ENCODE measurements around the gene INS. TPM values are rescaled to one million over a fixed set of nuclear protein-coding genes. Genes with fewer than 3 reads are reported as not detected.

Gene INS
- total and polyA plus RNA-seq, 2 of the 8 experiments (the other 6 are each of a cell fraction or from before 2014, with no cell fraction given) = not detected

GRCh38 chr11:2159536-2160413, 1.2 kb downstream of the INS start:
- Histone ChIP-seq H2BK15ac (ENCODE audit: low read length) (no peak overlapping the region), H2AK5ac (ENCODE audit: low read depth, low read length) (no peak overlapping the region), H3K4ac (replicated peaks; ENCODE audit: insufficient read length, low read depth, low read length) (no peak overlapping the region), H3K27ac (ENCODE audit: low read depth, low read length) (no peak overlapping the region), H3K9me3 (ENCODE audit: insufficient read depth in 2 of 2, low read depth in 1 of 2, low read length in 1 of 2) (no peaks in the 10 kb centered on the region), H2BK5ac (ENCODE audit: low read depth, low read length) (no peak overlapping the region), H2BK20ac (ENCODE audit: low read length) (no peak overlapping the region), H2AFZ (ENCODE audit: low read length) (no peak overlapping the region), H3K4me3 (ENCODE audit: extremely low read depth in 1 of 4, insufficient read depth in 2 of 4, low read depth in 3 of 4, low read length in 4 of 4) (no peak overlapping the region), H4K5ac (ENCODE audit: insufficient read length, low read depth, low read length) (no peak overlapping the region), H3K23ac (ENCODE audit: insufficient read length) (no peak overlapping the region), H4K91ac (replicated peaks; ENCODE audit: insufficient read length, low read length) (peak overlapping the region; percentile 54), H3K79me2 (ENCODE audit: control insufficient read depth in 1 of 2, insufficient read depth in 2 of 2, low read length in 2 of 2) (no peaks in the 10 kb centered on the region), H4K8ac (ENCODE audit: extremely low read depth, insufficient read depth, low read length) (no peak overlapping the region), H3K4me1 (replicated peaks in 1 of 4; ENCODE audit: control insufficient read depth in 3 of 4, insufficient read depth in 4 of 4, low read length in 3 of 4) (peaks cover 0 to 2% (median 0%) of the 10 kb centered on the region in 4 experiments; a peak in 1 of 7 replicates), H3K27me3 (replicated peaks in 1 of 4; ENCODE audit: control insufficient read depth in 3 of 4, extremely low read depth in 1 of 4, insufficient read depth in 3 of 4, low read length in 3 of 4) (no peaks in the 10 kb centered on the region; a peak in 2 of 7 replicates), H2BK12ac (ENCODE audit: low read depth, low read length) (no peak overlapping the region), H3K9ac (replicated peaks in 1 of 4; ENCODE audit: extremely low read depth in 1 of 4, low read depth in 3 of 4, low read length in 3 of 4) (no peak overlapping the region), H3K36me3 (ENCODE audit: control insufficient read depth in 2 of 4, insufficient read depth in 4 of 4, low read length in 3 of 4) (no peaks in the 10 kb centered on the region), H3K14ac (ENCODE audit: insufficient read length) (no peak overlapping the region), H4K20me1 (replicated peaks in 1 of 2; ENCODE audit: control insufficient read depth in 1 of 2, insufficient read depth in 2 of 2, low read length in 2 of 2) (peaks cover 0 to 3% of the 10 kb centered on the region in 2 experiments), H3K79me1 (ENCODE audit: low read depth, low read length) (no peaks in the 10 kb centered on the region), H2BK120ac (replicated peaks; ENCODE audit: low read depth, low read length) (no peak overlapping the region), H3K23me2 (ENCODE audit: low read depth, low read length) (no peaks in the 10 kb centered on the region), H3K56ac (replicated peaks; ENCODE audit: insufficient read length, low read depth, low read length) (no peak overlapping the region), H3K4me2 (ENCODE audit: insufficient read depth in 1 of 2, low read depth in 2 of 2, low read length in 2 of 2) (no peak overlapping the region), H3K18ac (ENCODE audit: extremely low read depth, low read length) (no peak overlapping the region)
- TF ChIP-seq TAF1 (IDR thresholded peaks at IDR 0.05; ENCODE audit: low read depth, low read length) (no peak), CBX5 (IDR thresholded peaks at IDR 0.05; ENCODE audit: low read depth, low read length) (no peak), KDM5A (IDR thresholded peaks at IDR 0.05; ENCODE audit: low read length) (no peak), CBX8 (IDR thresholded peaks at IDR 0.05; ENCODE audit: borderline replicate concordance, low read depth, low read length) (no peak)
- POLR2A ChIA-PET (ENCODE audit: partially characterized antibody) = interaction anchor here (1.0 kb wide), 1 partner anchor 8 kb away, joined by 3 read pairs; no protein-coding TSS in a partner anchor
- DNase-seq (ENCODE audit: low read depth in 1 of 2, low spot score in 2 of 2) (no peak), FAIRE-seq (no peak)
- CTCF ChIA-PET (ENCODE audit: partially characterized antibody) = interaction anchor here (1.0 to 20.6 kb wide), 11 partner anchors 6 to 508 kb away, joined by 3 to 551 read pairs (median 232); partner anchors contain the start of genes INS, LSP1, MRPL23 and SYT8
- 91% methylated on average over 30 of the region's 36 CpGs; no CpG with 5 or more reads in 1 of the 2 experiments for WGBS, 2 experiments (ENCODE audit: extremely low coverage in 1 of 2, insufficient coverage in 1 of 2, insufficient read length in 1 of 2, insufficient replicate concordance in 2 of 2, low coverage in 1 of 2, low lambda C conversion rate in 2 of 2, missing lambda C conversion rate in 1 of 2)

All from H1 (cell line).